Neuronal stem cell (in vitro differentiated cells): ENCODE data around the gene SCYGR2.
A peak's percentile ranks its signal among the peaks of the same experiment; 100 is the strongest.

Experiments
- DNase-seq: peaks from one replicate; pipeline ENCODE4 v3.0.0-alpha.2; 2013; ENCODE audit warnings: low spot score
- H2AFZ ChIP-seq: one replicate; pipeline ENCODE4 v1.6.1; 2013; ENCODE audit warnings: mild to moderate bottlenecking, low read length, inconsistent platforms
- H2AK5ac ChIP-seq: 2 replicates; pipeline ENCODE4 v1.6.1; 2013; ENCODE audit warnings: low read depth, mild to moderate bottlenecking, inconsistent platforms, low read length, moderate library complexity, mixed read lengths
- H2BK120ac ChIP-seq: 2 replicates; pipeline ENCODE4 v1.6.1; 2013; ENCODE audit warnings: low read depth, mild to moderate bottlenecking, inconsistent platforms, low read length, moderate library complexity, mixed read lengths
- H2BK12ac ChIP-seq: one replicate; pipeline ENCODE4 v1.6.1; 2013; ENCODE audit warnings: low read length, inconsistent platforms
- H2BK15ac ChIP-seq: 2 replicates; pipeline ENCODE4 v1.6.1; 2013; ENCODE audit warnings: mild to moderate bottlenecking, low read length, inconsistent platforms, mixed read lengths
- H2BK5ac ChIP-seq: one replicate; pipeline ENCODE4 v1.6.1; 2013; ENCODE audit warnings: inconsistent platforms, mild to moderate bottlenecking, low read length, moderate library complexity
- H3K14ac ChIP-seq: one replicate; pipeline ENCODE4 v1.6.1; 2013; ENCODE audit warnings: low read length, inconsistent platforms
- H3K18ac ChIP-seq: 2 replicates; pipeline ENCODE4 v1.6.1; 2013; ENCODE audit warnings: low read length, inconsistent platforms
- H3K23ac ChIP-seq: 2 replicates; pipeline ENCODE4 v1.6.1; 2013; ENCODE audit warnings: low read depth, mild to moderate bottlenecking, mixed read lengths, low read length, inconsistent platforms; ENCODE audit not compliant: poor library complexity
- H3K27ac ChIP-seq: replicated peaks from 3 replicates; pipeline ENCODE4 v1.5.1; 2013; ENCODE audit warnings: low read length, inconsistent platforms
- H3K27me3 ChIP-seq, 3 experiments: 2 replicates each; pipeline ENCODE4 v1.6.1; 2013; ENCODE audit warnings: low read length in 3 of 3, mild to moderate bottlenecking in 2 of 3, inconsistent platforms in 1 of 3, low read depth in 1 of 3, mixed read lengths in 1 of 3, moderate library complexity in 1 of 3; ENCODE audit not compliant: control insufficient read depth in 3 of 3, insufficient read depth in 3 of 3
- H3K36me3 ChIP-seq, 2 donors: replicated peaks in 1 of 2; 2 replicates each; pipeline ENCODE4 v1.6.1; 2013; ENCODE audit warnings: low read length in 2 of 2; ENCODE audit not compliant: control insufficient read depth in 2 of 2, insufficient read depth in 2 of 2
- H3K4ac ChIP-seq: 2 replicates; pipeline ENCODE4 v1.6.1; 2013; ENCODE audit warnings: inconsistent platforms, mild to moderate bottlenecking, low read length, moderate library complexity
- H3K4me1 ChIP-seq, 2 donors: 1 replicate in 1 of 2; 2 replicates in 1 of 2; pipeline ENCODE4 v1.6.1; 2013; ENCODE audit warnings: low read length in 2 of 2, low read depth in 1 of 2; ENCODE audit not compliant: control insufficient read depth in 2 of 2, insufficient read depth in 1 of 2
- H3K4me2 ChIP-seq: one replicate; pipeline ENCODE4 v1.6.1; 2013; ENCODE audit warnings: mild to moderate bottlenecking, low read length, inconsistent platforms; ENCODE audit not compliant: insufficient read depth, poor library complexity, severe bottlenecking
- H3K4me3 ChIP-seq, 2 donors: 2 replicates each; pipeline ENCODE4 v1.5.1; 2013; ENCODE audit warnings: low read length in 2 of 2, mild to moderate bottlenecking in 2 of 2, inconsistent platforms in 1 of 2, moderate library complexity in 1 of 2
- H3K79me1 ChIP-seq: one replicate; pipeline ENCODE4 v1.6.1; 2013; ENCODE audit warnings: low read depth, mild to moderate bottlenecking, inconsistent platforms, low read length, moderate library complexity
- H3K9ac ChIP-seq: one replicate; pipeline ENCODE4 v1.6.1; 2013; ENCODE audit warnings: mild to moderate bottlenecking, low read depth, low read length, inconsistent platforms; ENCODE audit not compliant: poor library complexity
- H3K9me3 ChIP-seq, 2 donors: replicated peaks in 1 of 2; 2 replicates each; pipeline versions ENCODE3 to v1.6.1; 2013; ENCODE audit warnings: low read length in 2 of 2, mild to moderate bottlenecking in 2 of 2, inconsistent platforms in 1 of 2, low read depth in 1 of 2, mixed read lengths in 1 of 2, moderate library complexity in 1 of 2; ENCODE audit not compliant: control insufficient read depth in 2 of 2, insufficient read depth in 1 of 2
- H4K8ac ChIP-seq: one replicate; pipeline ENCODE4 v1.6.1; 2013; ENCODE audit warnings: low read depth, mild to moderate bottlenecking, inconsistent platforms, low read length, moderate library complexity
- H4K91ac ChIP-seq: one replicate; pipeline ENCODE4 v1.6.1; 2013; ENCODE audit warnings: low read length, low read depth, mild to moderate bottlenecking, inconsistent platforms; ENCODE audit not compliant: poor library complexity
- WGBS, 2 donors: extraction: QIAGEN DNeasy Blood & Tissue Kit; methylation state at CpG; one replicate each; pipeline ENCODE4 v1.1.7; 2013; ENCODE audit warnings: missing lambda C conversion rate in 2 of 2, mixed read lengths in 1 of 2; ENCODE audit not compliant: insufficient read length in 2 of 2, insufficient replicate concordance in 1 of 2; ENCODE audit errors: extremely low coverage in 2 of 2; 5-methylcytosine and 5-hydroxymethylcytosine counted together

Gene SCYGR2

GRCh38 chr2:227582369-227582768 lies 16.3 kb upstream of the SCYGR2 start:
- Histone ChIP-seq H3K9ac (no peak overlapping the region), H2BK12ac (no peak overlapping the region), H4K8ac (no peak overlapping the region), H2BK120ac (no peak overlapping the region), H3K4me3 (no peak overlapping the region), H2AFZ (no peak overlapping the region), H4K91ac (no peak overlapping the region), H3K4ac (no peak overlapping the region), H2BK15ac (no peak overlapping the region), H3K4me2 (no peak overlapping the region), H3K9me3 (no peaks in the 10 kb centered on the region), H3K79me1 (no peaks in the 10 kb centered on the region), H3K27ac (no peak overlapping the region), H3K14ac (no peak overlapping the region), H3K23ac (no peak overlapping the region), H3K36me3 (no peaks in the 10 kb centered on the region), H3K27me3 (no peaks in the 10 kb centered on the region), H2BK5ac (no peak overlapping the region), H2AK5ac (no peak overlapping the region), H3K4me1 (no peaks in the 10 kb centered on the region), H3K18ac (no peak overlapping the region)
- DNase-seq, result no peak

GRCh38 chr2:227592694-227593387 lies 5.9 kb upstream of the SCYGR2 start:
- H2BK12ac ChIP-seq, result no peak overlapping the region
- H3K4ac ChIP-seq, result no peak overlapping the region
- H3K4me2 ChIP-seq, result no peak overlapping the region
- H3K4me1 ChIP-seq, result peaks cover 0 to under 1% of the 10 kb centered on the region in 2 donors
- H3K27ac ChIP-seq, result no peak overlapping the region
- no peak overlapping the region for H2AFZ ChIP-seq
- no peak overlapping the region for H2BK5ac ChIP-seq
- no peak for DNase-seq
- no peak overlapping the region for H4K91ac ChIP-seq
- no peaks in the 10 kb centered on the region for H3K36me3 ChIP-seq
- H2BK15ac ChIP-seq, result no peak overlapping the region
- WGBS, 2 donors, result no CpG with 5 or more reads among the region's 1 CpG
- no peak overlapping the region for H3K9ac ChIP-seq
- H3K27me3 ChIP-seq, result no peaks in the 10 kb centered on the region
- no peak overlapping the region for H3K23ac ChIP-seq
- H2BK120ac ChIP-seq, result no peak overlapping the region
- no peaks in the 10 kb centered on the region for H3K9me3 ChIP-seq
- H2AK5ac ChIP-seq, result no peak overlapping the region
- H3K18ac ChIP-seq, result no peak overlapping the region
- no peak overlapping the region for H3K14ac ChIP-seq
- H4K8ac ChIP-seq, result no peak overlapping the region
- no peaks in the 10 kb centered on the region for H3K79me1 ChIP-seq
- no peak overlapping the region for H3K4me3 ChIP-seq

DNA sequence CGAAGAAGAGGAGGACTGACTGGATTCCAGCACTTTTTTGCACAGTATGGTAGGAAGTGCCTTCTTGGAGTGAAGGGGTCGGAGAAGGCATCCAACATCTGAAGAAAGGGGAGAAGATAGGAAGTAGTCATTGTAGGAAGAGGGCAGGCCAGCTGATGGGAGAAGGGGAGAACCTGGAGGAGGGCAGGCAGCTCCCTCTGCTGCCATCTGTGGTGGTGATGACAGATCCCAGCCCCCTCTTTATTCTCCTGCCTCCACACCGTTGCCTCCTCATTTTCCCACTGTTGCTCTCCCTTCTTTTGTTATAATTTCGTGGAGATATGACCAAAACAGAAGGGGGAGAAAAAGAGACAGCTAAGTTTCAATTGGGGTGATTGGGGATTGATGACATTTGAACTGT lies 2.9 kb upstream of the SCYGR2 start:
- Histone ChIP-seq H3K36me3 (no peaks in the 10 kb centered on the region), H3K18ac (peak overlapping the region; percentile 18), H2AK5ac (no peak overlapping the region), H3K79me1 (peaks cover 2% of the 10 kb centered on the region), H3K9me3 (no peaks in the 10 kb centered on the region), H3K14ac (no peak overlapping the region), H4K8ac (no peak overlapping the region), H3K4me1 (peaks cover 0 to 5% of the 10 kb centered on the region in 2 donors), H3K4ac (no peak overlapping the region), H2BK120ac (peak overlapping the region; percentile 41), H2BK5ac (no peak overlapping the region), H3K9ac (no peak overlapping the region), H3K4me2 (no peak overlapping the region), H3K4me3 (no peak overlapping the region), H2BK12ac (no peak overlapping the region), H3K27me3 (no peaks in the 10 kb centered on the region), H2BK15ac (no peak overlapping the region), H2AFZ (no peak overlapping the region), H3K27ac (no peak overlapping the region), H4K91ac (no peak overlapping the region), H3K23ac (no peak overlapping the region)
- no CpG with 5 or more reads among the region's 4 CpGs for WGBS, 2 donors
- DNase-seq, result no peak

GRCh38 chr2:227597036-227597435 lies 1.7 kb upstream of the SCYGR2 start:
- no peak overlapping the region for H2AFZ ChIP-seq
- H3K36me3 ChIP-seq, result no peaks in the 10 kb centered on the region
- no peak for DNase-seq
- H4K8ac ChIP-seq, result no peak overlapping the region
- no peak overlapping the region for H2BK12ac ChIP-seq
- peaks cover 0 to 5% of the 10 kb centered on the region in 2 donors for H3K4me1 ChIP-seq
- H3K27me3 ChIP-seq, result no peaks in the 10 kb centered on the region
- H3K9ac ChIP-seq, result no peak overlapping the region
- no peak overlapping the region for H3K4me2 ChIP-seq
- peaks cover 2% of the 10 kb centered on the region for H3K79me1 ChIP-seq
- no peak overlapping the region for H3K18ac ChIP-seq
- H3K23ac ChIP-seq, result no peak overlapping the region
- H3K9me3 ChIP-seq, result no peaks in the 10 kb centered on the region
- no peak overlapping the region for H4K91ac ChIP-seq
- no peak overlapping the region for H2BK15ac ChIP-seq
- H3K27ac ChIP-seq, result no peak overlapping the region
- no peak overlapping the region for H3K4ac ChIP-seq
- H2BK120ac ChIP-seq, result no peak overlapping the region
- H2BK5ac ChIP-seq, result no peak overlapping the region
- H3K14ac ChIP-seq, result no peak overlapping the region
- no peak overlapping the region for H2AK5ac ChIP-seq
- H3K4me3 ChIP-seq, result no peak overlapping the region
